ENCODE measurements around the gene VWA5B1.

The VWA5B1 gene

DNA sequence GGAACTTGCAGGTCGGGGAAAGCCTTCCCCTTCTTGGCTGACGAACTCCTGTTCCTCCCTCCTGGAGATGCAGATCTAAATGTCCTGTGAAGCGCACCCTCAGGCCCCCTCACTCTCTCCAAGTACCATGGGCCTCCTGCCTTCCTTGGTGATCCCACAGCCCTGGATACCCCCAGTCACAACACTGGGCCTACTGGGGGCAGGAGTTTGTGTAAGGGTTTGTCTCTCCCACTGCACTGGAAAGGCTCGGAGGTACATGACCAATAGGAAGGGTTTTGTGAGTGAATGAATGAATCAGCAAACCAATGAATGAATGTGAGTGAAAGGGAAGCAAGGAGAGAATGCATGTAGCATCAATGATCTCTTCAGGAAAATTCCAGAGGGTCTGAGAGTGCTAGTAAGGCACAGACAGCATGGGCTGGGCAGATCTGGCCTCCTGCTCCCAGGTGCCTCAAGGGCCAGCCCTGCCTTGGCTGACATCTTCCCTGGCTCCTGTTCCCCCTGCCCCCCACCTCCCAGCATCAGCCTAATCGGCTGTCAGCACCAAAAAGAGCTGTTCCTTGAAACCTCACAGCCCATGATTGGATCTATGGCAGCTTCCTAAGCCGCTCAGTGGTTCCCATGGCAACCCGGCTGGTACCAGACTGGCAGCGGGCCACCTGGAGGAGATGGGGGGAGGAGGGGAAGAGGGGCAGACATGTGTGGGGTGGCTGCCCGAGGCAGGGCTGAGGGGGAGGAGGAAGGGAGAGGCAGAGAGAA lies 95.8 kb downstream of the VWA5B1 start:
- DNase-seq (ENCODE audit: low spot score) = no peak

DNA sequence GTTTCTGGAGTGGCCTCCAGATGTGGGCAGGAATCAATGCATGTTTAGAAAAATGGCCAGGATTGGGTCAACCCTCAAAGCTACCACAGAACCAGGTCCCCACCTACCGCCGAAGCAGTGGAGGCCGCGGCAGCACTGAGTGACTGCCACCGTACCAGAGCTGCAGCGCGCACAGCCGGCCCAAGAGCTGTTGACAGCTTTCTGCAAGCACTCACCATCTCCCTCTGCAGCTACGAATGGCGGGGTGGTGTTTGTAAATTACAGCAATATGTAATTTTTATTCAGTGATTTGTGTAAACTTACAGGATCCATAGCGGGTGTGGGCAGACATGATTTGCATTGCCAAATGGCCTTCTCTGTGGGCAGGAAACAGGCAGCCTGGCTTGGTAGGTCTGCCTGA lies 98.9 kb downstream of the VWA5B1 start:
- DNase-seq (ENCODE audit: low spot score) = no peak

DNA sequence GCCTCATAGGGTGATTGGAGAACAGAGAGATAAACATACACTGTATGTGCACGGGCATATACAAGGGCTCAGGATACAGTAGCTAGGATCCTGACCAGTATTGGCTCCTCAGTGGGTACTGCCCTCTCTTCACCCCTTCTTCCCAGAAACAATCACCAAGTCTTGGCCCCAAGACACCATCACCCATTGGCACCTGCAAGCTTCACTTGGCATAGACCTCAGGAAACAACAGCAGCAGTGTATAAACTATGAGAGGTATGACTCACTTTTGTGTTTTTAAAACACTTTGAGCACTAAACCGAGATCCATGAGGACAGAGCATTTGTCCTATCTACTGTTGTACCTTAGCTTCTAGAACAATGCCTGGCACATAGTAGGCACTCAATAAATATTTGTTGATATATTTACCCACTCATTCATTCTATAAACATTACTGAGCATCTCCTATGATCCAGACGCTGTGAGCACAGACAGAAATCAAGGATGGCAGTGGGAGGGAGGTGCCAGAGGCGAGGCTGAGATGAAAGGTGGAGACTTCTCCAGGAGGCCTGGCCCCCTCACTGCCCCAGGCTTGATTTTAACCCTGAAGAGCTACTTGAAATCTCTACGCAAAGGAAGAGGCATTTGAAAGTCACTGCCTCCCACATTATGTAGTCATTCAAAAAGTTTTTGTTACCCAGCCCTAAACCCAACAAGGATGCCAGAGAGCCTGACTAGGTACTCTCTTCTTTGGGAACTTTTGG lies 100.1 kb downstream of the VWA5B1 start:
- DNase-seq (ENCODE audit: low spot score) = no peak

DNA sequence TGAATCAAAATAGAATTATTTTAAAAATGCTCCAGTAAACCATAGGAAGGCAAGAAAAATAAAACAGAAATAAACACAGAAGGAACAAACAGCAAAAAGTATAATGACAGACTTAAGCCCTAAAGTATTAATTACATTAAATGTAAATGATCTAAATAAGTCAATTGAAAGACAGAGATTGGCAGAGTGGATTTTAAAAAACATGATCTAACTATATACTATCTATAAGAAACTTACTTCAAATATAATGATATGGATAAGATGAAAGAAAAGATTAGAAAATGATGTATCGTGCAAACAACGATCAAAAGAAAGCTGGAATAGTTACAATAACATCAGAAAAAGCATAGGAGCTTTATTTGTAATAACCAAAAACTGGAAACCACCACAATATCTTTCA lies 104.6 kb downstream of the VWA5B1 start:
- no peak for DNase-seq (ENCODE audit: low spot score)

DNA sequence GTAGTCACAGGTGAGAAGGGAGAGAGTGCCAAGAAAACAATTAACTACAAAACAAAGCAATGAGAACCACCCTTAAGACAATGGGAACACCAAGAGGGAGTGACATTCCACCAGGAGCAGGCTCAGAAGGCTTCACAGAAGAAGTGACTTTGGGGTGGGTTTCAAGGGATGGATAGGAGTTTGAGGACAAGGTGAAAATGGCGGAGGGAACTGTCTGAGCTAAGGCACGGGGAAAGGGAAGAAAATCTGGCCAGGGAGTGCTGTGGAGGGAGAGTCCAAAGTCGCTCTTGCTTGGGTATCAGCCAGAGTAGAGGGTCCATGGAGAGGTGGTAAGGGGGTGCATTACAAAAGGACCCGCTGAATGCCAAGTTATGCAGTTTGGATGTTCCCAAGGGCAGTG lies 108.1 kb downstream of the VWA5B1 start:
- no peak for DNase-seq (ENCODE audit: low spot score)

DNA sequence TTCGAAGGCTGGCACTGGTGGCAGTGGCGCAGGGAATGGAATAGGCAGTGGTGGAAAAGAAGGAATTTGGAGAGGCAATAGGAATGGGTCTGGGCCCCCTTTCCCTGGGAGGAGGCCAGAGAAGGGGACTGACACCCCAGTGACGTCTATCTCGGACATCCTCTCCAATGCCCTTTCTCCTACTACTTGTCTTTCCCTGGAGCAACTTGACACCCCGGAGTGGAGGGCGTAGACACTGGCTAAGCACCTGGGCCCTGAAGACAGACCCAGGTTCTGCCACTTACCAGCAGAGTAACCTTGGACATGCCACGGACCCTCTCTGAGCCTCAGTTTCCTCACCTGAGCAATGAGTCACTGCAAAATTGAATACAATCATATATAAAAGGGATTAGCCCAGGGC lies 108.5 kb downstream of the VWA5B1 start:
- DNase-seq (ENCODE audit: low spot score) = no peak

DNA sequence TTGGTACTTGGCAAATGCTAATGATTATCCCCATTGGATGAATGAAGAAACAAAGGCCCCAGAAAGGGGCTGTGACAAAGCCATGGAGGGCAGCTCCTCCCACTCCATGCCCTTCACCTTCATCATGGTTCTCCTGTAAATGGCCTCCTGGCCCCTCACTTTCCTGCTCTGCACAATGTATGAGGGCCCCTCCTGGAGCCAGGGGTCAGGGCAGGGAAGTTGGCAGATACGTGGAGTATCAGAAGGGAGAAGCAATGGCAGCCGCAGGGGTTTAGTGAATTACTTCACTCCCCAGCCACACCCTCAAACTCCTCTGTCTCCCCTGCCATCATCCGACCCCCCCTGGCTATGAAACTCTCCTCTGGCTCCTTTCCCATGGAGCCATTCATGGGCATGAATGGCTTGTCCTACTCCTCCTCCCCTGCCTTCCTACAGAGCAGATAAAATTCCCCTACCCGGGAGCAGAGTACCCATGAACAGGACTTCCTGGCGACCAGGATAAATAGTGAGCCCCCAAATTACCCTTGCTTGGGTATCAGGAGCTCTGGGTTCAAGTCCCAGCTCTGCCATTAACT lies 109.0 kb downstream of the VWA5B1 start:
- peak; percentile 31 for DNase-seq (ENCODE audit: low spot score)

DNA sequence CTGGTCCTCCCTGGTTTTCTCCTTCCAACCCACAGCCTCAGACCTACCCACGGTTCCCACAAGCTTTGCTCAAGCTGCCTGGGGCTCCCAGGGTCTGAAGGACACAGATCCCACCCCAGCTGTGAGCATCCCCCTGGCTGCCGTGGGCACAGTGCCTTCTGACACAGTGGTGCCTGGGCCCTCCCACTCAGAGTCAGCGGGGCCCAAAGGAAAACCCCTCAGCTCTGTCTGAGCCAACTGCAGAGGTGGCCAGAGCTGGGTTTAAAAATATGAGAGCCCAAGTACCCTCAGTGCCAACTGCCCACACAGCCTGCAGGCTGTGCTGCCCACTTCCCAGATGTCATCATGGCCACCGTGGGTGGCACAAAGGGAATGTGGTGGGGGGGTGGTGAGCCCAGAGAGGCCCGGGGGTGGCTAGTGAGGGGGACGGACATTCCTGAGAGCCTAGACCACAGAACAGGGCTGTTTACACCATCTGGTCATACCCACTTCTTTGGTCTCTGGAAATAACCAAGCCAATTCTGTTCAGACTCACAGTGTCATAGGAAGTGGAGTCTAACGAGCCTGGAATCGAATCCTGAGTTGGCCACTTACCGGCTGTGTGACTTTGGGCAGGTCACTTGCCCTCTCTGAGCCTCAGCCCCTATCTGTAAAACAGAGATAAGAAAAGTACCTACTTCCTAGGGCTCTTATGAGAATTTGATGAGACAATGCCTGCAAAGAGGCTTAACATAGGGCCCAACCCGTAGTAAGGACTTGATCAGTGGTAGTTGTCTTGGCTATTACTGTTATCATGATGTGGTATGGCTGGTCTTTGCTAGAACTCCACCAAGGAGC lies 109.9 kb downstream of the VWA5B1 start:
- no peak for DNase-seq (ENCODE audit: low spot score)

DNA sequence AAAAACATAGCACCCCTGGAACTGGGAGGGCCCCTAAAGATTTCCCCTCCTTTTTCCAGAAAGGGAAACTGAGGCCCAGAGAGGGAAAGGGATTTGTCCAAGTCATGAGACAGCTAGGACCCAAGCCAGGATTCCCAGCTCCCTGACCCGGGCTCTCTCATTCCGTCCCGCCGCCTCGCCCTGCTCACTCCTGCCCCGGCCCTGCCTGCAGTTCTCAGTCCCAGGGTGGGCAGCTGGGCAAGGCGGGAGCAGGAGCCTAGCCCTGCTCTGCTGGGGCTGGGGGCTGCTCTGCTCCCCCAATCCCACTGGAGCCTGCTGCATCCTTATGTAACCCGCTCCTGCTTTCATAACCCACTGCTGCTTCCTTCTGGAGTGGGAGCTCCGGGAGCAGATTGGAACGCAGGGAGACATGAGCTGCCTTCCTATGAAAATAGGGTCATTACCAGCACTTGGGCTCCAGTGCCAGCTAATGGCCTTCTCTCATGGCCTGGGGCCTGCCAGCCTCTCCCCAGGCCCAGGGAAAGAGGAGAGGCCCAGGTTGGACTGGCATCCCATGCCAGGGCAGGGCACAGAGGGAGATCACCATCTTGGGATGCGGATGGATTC lies 110.8 kb downstream of the VWA5B1 start:
- no peak for DNase-seq (ENCODE audit: low spot score)

DNA sequence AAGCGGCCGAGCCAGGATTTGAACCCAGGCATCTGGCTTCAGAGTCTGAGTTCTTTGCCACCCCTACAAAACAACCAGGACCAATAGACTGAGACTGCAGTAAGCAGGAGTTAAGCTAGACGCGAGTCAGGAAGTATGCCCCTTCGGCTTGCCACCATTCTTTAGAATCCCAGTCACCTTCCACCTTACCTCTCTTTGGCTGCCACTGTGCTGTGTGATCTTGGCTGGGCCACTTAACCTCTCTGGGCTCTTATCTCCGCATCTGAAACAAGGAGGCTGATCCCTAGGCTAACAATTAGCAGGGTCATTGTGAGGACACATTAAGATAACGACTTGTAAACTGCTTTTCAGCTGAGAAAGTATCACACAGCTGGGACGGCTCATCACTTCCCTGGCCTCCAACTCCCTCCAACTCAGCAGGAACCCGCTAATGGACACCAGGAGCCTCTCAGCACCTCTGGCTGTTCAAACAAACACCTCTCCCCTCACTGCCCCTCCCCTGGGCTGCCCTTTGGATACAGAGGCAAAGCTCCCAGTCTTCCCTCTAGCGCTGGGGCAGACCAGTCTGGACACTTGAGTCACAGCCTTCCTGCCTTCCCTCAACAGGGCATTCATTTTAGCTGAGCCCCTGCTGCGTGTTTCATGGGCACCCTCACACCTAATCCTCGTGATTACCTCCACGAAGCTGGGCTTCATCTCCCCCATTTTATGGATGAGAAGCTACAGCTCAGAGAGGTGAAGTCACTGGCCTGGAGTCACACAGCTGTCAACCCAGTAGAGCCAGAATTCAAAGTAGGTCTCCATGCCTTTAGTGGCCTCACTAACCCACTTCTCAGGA lies 112.1 kb downstream of the VWA5B1 start:
- DNase-seq (ENCODE audit: low spot score) = no peak

DNA sequence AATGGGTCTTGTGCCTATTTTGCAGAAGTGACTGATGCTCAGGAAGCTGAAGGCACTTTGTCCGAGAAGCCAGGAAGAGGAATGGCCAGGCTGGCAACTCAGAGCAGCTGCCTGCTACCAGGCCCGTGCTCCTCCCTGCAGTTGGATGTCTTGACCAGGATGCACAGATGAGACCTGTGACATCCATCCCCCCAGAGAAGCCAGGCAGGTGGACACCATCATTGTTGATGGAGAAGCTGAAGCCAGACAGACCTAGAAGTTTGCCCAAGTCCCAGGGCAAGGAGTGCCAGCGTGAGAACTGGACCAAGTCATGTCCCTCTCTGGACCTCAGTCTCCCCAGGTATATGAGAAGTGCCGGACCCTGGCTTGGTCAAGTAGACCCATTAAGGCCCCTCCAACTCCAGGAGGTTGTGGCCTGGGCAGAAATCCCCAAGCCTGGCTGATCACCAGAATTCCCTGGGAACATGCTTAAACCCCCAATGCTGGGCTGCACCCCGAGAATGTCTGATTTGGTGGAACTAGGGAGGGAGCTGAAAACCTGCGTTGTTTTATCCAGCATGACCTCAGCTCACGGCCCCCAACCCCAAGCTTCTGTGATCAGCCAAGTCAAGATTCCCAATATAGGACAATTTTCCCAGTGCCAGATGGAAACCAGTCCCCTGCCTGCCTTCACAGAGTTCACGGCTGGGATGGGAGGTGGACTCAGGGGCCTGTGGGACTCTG lies 112.9 kb downstream of the VWA5B1 start:
- DNase-seq (ENCODE audit: low spot score) = no peak

DNA sequence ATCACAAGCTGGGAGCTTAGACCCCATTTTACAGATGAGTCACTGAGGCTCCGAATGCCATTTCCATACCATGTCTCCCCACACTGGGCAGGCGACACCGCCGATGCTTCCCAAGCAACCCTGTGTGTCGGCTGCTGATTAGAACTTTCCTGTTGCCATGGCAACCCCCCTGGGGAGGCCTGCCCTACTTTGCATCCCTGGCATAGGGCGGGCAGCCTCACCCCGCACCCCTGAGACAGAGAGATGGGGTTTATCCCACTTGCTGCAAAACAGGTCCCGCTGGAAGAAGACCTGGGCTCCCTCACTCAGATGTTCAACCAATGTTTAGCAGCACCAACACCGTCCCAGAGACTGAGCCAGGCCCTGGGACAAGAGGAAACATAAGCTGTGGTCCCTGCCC lies 113.8 kb downstream of the VWA5B1 start:
- DNase-seq (ENCODE audit: low spot score) = no peak

Measured in COLO829 (cell line).